Sigmoid colon (tissue), 4 donors: ENCODE results near the gene IGSF9.

Source experiments
- CTCF ChIP-seq, 4 experiments: fragments of 450-650 bp in 3 of 4; fragments of 200-600 bp in 1 of 4; IDR thresholded peaks; one replicate each; pipeline ENCODE4 v1.5.1; 2016 to 2019; ENCODE audit warnings: antibody characterized with exemption in 4 of 4, mild to moderate bottlenecking in 3 of 4, moderate library complexity in 2 of 4
- POLR2A ChIP-seq, 2 donors: fragments of 450-650 bp; IDR thresholded peaks; one replicate each; pipeline ENCODE4 v1.6.1; 2016; ENCODE audit warnings: antibody characterized with exemption in 2 of 2, mild to moderate bottlenecking in 2 of 2, moderate library complexity in 2 of 2
- POLR2AphosphoS5 ChIP-seq, 4 donors: sonication (generic); formaldehyde crosslinking; IDR thresholded peaks; one replicate each; pipeline ENCODE4 v1.6.1; 2017; ENCODE audit warnings: antibody characterized with exemption in 4 of 4

GRCh38 chr1:159964144-159964543 is 18.7 kb upstream of the IGSF9 start:
- TF ChIP-seq POLR2A (IDR thresholded peaks at IDR 0.05) (no peak), POLR2AphosphoS5 (IDR thresholded peaks at IDR 0.05) (no peak), CTCF (IDR thresholded peaks at IDR 0.05) (no peak)
